ENCODE results near the gene ELAVL4.

DNA sequence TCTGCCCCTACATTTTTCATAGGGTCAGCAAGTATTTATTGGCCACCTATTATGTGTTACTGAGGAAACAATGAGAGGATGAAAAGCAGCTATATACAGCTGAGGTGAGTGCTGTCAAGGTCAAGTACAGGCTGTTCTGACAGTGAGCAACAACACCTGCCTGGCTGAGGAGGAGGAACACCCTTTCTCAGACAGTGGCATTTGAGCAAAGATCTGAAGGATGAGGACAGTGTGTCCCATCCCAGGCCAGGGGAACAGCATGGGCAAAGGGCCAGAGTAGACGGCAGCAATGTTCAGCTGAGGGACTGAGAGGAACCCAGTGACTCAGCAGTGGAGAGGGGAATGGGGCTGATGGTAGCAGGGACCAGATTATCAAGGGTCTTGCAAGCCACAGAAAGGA is 101.0 kb downstream of the ELAVL4 start:
- TF ChIP-seq CTCF (conservative IDR thresholded peaks at IDR 0.05 in 1 of 2, IDR thresholded peaks at IDR 0.05 in 1 of 2; ENCODE audit: extremely low read depth in 1 of 2, insufficient read depth in 1 of 2, low read depth in 1 of 2, low read length in 2 of 2): no peak
- no peak for TF ChIP-seq EZH2 (IDR thresholded peaks at IDR 0.05; ENCODE audit: borderline replicate concordance, low read length)

Data from mammary epithelial cell (primary cell).